GM11168 (cell line): Measurements from ENCODE around the gene DNAJB2.
"Not testable (repeated sequence)": the region's sequence is repeated elsewhere in the genome, so short reads cannot be mapped to it uniquely, and the experiment has no call there.

ENCODE experiments used
- in situ Hi-C: fragments of 300-500 bp; cut with MboI; formaldehyde crosslinking; loops from one replicate; pipeline ENCODE4 v1.12.0; 2022; ENCODE audit warnings: low sequenced_read_pairs; ENCODE audit not compliant: unreplicated experiment

The DNAJB2 gene

DNA sequence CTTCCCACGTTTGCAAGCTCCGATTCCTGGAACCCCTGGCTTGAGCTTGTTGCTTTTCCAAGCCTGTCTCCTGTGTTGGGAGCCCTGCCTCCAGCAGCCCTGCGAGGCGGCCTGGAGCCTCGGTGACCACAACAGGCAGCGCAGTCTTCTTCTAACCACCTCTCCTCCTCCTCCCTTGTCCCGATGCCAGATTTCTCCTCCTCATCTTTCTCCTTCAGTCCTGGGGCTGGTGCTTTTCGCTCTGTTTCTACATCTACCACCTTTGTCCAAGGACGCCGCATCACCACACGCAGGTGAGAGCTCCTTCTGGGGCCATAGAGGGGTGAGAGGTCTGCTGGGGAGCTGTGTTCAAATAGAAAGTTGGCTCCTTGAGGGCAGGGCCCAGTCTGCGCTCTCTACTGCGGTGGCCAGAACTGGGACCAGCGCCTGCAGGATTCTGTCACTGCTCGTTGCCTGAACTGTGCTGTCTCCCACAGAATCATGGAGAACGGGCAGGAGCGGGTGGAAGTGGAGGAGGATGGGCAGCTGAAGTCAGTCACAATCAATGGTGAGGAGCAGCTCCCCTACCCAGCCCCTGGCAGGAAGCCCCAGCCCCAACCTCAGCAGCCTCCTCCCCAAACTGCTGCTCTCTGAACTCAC is 3.9 kb downstream of the DNAJB2 start:
- in situ Hi-C loops: no loop called here

DNA sequence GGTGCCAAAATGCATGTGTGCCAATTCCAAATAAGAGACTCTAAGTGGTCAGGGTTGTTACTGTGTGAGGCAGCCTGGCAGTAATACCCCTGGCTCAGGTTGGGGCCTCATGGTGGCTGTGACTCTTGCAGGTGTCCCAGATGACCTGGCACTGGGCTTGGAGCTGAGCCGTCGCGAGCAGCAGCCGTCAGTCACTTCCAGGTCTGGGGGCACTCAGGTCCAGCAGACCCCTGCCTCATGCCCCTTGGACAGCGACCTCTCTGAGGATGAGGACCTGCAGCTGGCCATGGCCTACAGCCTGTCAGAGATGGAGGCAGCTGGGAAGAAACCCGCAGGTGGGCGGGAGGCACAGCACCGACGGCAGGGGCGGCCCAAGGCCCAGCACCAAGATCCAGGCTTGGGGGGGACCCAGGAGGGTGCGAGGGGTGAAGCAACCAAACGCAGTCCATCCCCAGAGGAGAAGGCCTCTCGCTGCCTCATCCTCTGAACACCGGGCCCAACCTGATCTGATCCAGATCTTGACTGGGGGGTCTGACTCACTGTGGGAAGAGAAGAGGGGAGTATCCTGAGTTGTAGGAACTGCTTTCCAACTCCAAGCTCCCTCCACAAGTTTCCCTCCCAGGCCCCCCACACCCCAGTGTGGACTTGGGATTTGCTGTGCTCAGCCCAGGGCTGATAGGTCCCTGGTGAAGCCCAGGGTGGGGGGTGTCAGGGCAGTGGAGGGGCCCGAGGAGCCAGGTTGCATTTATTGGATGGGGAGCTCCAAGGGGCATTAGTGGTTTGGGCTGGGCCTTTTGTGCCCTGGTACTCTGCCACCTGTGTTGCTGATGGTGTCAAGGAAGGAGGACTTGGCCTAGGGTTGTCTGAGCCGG is 5.6 kb downstream of the DNAJB2 start:
- in situ Hi-C loops: no loop called here

DNA sequence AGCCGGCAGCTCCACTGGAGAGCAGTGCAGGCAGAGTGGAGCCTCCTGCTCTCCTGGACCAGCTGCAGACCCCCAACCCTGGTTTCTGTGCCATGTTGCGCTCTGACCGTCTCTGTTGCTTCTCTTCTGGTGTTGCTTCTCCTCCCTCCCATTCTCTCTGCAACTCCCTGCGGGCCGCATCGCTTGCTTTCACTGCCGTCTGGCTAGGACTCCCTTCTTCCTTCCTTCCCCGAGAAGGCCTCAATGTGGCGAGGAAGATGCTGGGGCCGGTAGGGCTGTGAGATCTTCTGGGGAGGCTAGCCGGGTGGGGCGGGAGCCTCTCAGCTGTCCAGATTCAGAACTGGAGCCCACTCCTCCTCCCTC is 6.2 kb downstream of the DNAJB2 start:
- in situ Hi-C loops: no loop called here

DNA sequence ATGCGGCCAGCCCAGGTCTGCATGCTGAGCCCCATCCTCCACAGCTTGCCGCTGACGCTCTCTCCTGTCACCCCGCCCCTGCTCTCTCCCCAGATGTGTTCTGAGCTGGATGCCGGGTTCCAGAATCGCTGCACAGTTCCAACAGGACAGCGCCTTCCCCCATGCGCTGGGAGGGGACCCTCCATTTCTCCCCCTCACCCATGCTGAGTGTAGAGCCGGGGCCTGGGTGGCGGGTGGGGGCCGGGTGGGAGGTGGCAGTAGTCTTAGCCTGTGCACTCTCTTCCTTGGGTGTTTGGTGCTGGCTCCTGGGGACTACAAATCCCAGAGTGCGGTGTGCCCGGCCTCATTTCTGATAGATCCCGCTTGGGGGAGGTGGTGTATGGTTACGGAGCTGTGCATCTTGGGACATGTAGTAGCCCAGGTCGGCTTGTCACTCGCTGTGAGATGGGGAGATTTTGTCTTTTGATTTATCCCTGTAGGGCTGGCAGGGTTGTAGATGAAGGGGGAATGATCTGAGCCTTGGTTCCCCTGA is 6.8 kb downstream of the DNAJB2 start:
- in situ Hi-C loops: no loop called here

DNA sequence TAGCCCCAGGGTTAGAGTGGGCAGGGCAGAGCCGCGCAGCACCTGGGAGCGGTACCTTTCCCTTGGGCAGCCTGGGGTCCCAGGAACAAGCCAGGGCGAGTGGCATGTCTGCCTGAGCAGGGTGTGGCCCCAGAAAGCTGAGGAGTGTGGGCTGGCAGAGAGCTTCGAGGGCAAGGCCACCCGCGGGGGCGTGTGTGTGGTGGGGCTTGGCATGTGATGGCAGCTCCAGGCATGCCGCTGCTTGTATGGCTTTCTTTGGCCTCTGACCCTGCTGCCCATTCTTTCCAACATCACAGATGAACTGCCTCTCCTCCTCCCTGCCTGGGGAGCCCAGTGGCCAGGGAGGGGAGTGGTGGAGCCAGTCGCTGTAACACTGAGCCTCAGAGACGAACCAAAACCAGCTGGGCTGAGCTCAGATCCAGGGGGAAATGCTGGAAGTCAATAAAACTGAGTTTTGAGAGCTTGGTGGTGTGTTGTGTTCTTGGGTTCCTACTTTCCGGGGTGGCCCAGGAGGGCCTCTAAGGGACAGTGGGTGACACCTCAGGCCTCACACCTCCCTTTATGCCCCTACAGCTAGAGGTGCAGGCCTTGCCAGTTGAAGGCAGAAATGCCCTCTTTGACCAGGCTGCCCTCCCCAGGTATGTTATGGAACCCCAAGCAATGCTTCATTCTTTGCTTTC is 7.4 kb downstream of the DNAJB2 start:
- in situ Hi-C loops: no loop called here

DNA sequence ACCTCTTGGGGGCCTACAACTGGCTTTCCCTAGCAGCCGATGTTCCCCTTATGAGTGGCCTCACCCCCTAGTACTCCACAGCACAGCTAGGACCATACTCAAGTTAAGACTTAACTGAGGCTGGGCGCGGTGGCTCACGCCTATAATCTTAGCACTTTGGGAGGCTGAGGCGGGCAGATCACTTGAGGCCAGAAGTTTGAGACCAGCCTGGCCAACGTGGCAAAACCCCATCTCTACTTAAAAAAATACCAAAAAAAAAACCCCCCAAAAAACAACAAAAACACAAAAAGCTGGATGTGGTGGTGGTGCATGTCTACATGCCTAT is 7.9 kb downstream of the DNAJB2 start:
- in situ Hi-C loops: not testable (repeated sequence)

DNA sequence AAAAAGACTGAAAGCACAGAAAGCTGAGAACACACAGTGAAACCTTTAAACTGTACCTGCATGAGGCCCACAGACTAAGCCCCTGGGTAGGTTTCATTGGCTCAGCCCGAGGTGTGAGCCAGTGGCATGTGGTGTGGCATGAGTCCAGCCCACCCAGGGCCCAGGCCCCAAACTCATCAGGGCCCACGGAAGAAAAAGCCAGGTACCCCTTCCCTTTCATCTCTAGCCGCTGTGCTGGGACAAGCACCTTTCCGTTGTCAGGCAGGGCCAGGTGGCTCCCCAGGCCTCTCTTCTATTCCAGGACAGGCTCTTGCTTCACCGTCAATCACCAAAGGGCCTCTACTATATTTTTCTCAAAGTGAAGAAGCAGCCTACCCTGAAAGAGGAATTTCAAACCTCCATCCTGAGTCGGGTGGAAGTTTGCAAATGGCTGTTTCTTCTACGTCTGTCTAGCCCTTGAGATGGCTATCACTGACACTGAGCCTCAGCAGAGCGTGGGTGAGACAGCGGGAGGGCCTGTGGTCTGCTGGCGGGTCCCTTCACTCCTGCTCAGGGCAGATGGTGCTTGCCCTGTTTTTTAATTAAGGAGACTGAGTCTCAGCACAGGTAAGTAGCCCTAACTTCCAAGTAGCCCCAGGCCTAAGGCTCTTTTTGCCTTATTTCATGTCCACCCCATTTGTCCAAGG is 8.6 kb downstream of the DNAJB2 start:
- in situ Hi-C loops: no loop called here

DNA sequence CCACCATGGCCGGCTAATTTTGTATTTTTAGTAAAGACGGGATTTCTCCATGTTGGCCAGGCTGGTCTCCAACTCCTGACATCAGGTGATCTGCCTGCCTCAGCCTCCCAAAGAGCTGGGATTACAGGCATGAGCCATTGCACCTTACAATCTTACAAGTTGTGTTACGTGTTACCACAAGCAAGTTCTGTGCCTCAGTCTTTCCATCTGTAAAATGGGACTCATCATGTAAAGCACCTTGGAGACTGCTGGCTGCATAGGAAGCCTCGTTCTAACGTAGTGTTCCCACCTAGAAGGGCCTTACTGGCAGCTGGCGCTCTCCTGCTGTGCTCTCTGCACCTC is 10.0 kb downstream of the DNAJB2 start:
- in situ Hi-C loops: no loop called here

DNA sequence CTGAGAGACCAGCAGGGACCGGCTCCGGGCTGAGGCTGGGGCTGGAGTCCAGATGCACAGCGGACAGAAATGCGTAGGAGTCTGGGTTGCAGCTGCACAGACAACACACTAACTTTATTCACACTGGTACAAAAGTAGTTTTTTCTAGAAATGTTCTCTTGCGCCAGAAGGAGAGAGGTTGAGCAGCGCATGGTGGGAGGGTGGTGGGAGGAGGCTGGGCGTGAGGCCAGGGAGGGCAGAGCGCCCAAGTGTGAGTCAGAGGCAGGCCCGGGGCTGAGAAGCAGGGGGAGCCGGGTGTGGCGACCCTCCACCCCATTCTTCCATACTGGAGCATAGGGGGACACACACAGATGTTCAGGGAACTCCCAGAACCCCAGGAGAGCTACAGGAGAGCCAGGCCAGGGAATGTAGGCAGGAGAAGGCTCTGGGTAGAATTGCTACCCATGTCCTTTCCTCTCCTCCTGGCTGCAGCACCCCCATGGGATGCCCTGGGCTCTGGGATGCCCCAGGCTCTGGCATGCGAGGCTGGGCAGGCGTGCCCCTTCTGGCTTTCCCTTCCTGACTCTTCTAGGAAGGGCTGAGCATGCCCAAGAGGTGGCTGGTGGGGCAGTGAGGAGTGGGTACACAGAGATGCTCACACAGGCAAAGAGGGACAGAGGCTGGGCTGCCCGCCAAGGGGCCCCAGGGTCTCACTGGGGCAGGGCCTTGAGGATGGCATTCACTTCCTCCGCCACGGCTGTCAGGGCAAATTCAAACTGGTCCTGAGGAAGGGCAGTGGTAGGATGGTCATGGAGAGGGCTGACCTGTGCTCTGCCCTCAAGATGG is 10.6 kb downstream of the DNAJB2 start:
- in situ Hi-C loops: no loop called here

DNA sequence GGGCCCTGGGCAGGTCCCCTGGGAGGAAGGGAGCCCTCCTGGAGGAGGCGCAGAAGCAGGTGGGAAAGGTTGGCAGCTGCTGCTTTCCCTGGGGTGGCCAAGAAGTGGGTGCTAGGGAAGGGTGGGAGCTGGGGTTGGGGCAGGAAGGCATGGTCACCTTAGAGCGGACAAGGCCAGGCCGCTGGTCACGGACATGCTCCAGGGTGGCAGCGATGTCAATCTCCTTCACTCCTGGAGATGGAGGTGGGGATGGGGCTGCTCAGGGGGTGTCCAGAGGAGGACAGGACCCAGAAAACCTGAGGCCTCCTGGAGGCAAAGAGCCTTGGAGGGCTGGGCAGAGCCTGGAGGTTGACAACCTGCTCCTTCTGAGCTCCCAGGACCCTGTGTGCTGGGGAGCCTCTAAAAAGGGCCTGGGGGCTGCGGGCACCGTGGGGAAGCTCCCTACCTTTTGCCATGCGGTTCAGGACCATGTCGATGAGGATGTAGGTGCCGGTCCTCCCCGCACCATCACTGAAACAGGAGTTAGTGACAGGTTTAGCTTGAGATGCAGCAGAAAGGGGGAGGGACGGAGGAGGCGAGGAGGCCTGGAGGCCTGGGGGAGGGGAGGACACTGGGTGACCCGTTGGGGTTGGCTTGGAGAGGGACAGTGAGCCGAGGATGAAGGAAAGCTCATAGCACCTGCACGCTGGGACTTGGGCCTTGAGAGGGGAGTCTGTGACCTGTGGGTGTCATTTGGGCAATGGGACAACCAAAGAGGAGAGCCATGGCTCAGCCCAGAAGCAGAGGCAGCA is 11.4 kb downstream of the DNAJB2 start:
- in situ Hi-C loops: no loop called here

DNA sequence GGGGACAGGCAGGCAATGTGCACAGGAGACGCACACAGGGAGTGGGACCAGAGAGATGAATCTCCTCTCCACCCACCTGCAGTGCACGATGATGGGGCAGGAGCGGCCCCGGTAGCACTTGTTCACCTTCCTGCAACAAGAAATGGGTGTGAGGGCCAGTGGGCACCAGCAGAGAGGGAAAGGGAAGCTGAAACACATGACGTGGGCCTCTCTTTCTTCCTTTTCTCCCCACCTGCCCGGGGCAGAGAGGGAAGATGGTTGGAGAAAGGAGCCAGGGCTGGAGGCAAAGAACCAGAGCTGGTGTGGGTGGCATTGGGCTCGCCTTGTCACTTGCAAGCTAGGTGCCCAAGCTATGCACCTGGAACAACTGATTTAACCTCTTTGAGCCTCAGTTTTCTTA is 12.2 kb downstream of the DNAJB2 start:
- in situ Hi-C loops: no loop called here

DNA sequence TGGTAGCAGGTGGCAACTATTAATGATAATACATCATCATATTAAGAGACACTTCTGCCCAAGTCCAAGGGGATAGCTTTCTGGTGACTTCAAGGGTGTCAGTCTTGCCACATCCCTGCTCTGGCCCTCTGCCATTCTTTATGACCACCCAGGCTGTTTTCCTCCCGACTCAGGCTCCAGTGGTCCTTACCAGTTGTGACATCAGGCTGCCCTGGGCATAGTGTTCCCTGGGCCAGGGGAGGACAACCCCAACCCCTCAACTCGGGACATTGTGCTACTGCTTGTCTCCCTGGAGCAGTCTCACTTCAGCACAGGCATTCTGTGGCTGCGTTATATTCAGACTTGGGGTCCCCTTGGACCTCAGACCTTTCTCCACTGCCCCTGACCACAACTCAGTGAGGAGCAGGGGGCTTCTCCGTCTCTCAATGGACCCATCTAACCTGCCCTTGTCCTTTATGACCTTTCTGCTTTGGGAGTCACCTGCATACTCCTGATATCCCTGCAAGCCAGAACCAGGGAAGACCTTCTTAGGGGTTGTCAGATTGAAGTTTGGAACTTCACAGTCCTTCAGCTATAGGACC is 12.8 kb downstream of the DNAJB2 start:
- in situ Hi-C loops: no loop called here

DNA sequence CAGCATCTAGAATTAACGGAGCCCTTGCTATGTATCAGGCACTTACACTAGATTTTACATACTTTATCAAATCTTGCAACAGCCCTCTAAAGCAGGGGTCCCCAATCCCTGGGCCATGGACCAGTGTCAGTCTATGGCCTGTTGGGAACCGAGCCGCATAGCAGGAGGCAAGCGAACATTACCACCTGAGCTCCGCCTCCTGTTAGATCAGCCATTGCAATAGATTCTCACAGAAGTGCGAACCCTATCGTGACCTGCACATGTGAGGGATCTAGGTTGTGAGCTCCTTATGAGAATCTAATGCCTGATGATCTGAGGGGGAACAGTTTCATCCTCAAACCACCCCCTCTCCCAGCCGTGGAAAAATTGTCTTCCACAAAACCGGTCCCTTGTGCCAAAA is 13.4 kb downstream of the DNAJB2 start:
- in situ Hi-C loops: no loop called here

DNA sequence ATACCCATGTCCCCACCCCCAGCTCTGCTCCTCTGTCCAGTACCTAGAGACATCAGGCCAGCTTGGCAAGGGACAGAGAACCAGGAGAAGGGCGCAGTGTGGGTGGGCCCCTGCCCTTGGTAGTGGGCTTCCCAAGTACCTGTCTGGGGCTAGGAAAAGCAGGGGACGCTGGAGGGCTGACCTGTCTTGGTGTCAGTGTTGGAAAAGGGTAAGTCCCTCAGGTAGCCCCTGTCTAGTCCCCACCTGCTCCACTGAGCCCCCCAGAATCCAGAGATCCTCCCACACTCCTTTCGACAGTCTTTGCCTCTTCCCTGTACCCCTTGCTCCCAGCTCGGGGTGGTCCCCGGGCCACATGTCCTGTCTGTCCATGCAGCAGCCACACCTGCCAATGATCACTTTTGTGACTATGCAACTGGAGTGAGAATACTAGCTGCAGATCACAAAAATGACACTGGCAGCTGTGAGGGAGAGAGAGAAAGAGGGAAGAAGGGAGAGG is 14.6 kb downstream of the DNAJB2 start:
- in situ Hi-C loops: no loop called here

DNA sequence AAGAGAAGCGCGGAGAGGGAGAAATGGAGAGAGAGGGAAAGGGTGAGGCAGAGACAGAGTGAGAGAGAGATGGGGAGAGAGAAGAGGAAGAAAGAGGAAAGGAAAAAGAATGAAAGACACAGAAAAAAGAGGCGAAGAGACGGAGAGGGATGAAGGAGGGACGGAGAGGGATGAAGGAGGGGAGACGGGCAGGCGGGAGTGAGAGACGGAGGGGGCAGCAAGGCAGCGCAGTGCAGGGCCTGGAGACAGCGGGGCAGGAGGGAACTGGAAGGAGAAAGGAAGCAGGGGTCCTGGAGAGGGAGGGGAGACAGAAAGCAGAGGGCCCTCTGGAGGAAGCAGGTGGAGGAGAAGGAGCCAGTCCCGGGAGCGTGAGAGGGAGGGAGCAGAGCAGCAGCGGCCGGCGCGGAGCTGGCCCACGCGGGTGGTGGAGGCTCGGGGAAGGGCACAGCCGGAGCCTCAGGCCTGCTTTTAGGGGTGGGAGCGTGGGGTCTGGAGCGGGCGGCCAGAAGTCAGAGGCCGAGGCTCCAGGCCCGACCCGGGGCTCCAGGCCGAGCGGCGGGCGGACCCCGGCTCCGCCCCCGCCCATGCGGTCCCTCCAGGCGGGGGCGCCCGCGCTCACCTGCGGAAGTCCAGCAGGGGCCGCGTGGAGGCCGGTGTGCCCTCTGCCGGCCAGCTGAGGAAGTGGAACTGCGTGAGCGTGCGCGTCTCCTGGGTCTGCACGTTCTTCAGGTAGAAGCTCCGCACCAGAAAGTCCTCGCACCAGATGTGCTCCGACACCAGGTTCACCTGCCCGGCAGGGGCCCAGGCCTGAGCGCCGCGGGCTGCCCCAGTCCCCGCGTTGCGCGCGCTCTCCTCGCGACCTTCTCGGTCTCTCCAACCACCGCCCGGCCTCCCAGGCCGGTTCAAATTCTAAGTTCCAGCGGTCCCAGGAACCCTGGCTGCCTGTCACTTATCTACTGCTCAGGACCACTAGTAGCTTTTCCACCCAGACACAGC is 15.5 kb downstream of the DNAJB2 start:
- in situ Hi-C loops: no loop called here

DNA sequence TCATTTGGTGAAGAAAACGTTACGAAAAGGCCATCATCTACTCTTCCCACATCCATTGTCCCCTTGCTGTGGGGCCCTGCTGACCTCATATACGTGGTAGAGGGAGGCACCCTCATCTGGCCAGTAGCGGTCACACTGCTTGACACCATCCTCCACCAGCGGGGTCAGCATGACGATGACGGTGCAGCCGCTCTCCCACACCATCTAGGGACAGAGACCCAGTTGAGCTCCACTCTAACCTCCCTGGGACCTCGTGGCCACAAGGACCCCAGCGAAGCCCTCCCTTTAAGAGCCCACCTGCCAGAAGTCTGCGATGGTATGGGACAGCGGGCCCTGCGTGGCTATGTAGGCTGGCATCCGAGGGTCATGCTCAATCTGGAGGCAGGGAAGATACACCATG is 17.0 kb downstream of the DNAJB2 start:
- in situ Hi-C loops: no loop called here

DNA sequence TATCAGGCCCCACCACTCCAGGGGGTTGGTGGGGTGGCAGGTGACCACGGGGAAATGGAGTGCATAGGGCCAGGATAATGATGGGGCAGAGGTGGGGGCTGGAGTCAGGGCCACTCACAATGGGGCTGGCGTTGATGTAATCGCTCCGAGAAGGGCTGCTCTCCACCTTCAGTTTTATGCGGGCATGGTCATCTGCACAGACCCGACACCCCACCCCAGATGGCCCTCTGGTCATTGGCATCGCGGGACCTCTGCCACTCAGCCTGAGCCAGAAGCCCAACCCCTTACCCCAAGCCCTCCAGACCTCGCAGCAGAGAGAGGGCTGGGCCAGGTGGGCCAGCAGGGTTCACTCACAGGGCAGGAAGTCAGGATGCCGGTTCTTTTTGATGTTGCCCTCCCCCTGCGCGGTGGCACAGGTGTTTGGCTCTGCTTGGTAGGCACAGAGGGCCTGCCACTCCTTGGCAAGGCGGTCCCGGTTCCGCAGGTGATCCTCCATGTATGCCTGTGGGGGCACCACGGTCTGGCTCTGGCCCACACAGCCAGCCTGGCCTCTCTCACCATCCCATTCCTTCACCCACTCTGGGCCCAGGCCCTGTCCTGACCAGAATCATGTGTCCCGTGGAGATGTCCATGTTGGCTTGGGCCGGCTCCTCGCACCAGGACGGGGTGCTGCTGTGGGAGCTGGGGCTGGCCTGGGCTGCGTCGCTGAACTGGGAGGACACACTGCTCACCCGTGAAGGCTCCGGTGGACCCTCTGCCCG is 17.6 kb downstream of the DNAJB2 start:
- in situ Hi-C loops: no loop called here
